ENCODE measurements around the gene GFRA1.

The GFRA1 gene

GRCh38 chr10:116163333-116164131 is 109.5 kb downstream of the GFRA1 start:
- no peak for DNase-seq (ENCODE audit: low spot score)

DNA sequence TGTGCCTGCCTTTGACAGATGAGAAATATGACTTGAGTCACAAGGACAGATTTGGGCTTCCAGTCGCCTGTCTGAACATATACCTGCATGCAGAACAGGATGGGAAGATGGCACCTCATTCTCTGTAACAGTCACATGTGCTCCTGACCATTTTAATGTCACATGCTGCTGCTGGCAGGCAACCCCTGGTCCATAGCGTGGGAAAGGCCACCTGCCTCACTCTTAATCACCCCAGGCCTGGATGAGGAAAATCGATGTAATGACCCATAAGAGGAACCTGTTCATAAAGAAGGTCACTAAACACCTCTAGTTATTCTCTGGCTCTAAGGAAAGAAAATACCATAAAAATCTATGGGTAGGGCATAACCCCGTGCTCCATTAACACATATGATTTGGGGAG is 110.2 kb downstream of the GFRA1 start:
- DNase-seq (ENCODE audit: low spot score), result no peak

- no peak for DNase-seq (ENCODE audit: low spot score)
Observed at GRCh38 chr10:116160271-116160670, 112.7 kb downstream of the GFRA1 start.

- no peak for DNase-seq (ENCODE audit: low spot score)
Observed at GRCh38 chr10:116159197-116159596, 113.8 kb downstream of the GFRA1 start.

- DNase-seq (ENCODE audit: low spot score), result no peak
Observed at GRCh38 chr10:116158036-116158435, 115.0 kb downstream of the GFRA1 start.

- no peak for DNase-seq (ENCODE audit: low spot score)
Observed at GRCh38 chr10:116157485-116157884, 115.5 kb downstream of the GFRA1 start.

GRCh38 chr10:116156819-116157218 is 116.2 kb downstream of the GFRA1 start:
- no peak for DNase-seq (ENCODE audit: low spot score)

DNA sequence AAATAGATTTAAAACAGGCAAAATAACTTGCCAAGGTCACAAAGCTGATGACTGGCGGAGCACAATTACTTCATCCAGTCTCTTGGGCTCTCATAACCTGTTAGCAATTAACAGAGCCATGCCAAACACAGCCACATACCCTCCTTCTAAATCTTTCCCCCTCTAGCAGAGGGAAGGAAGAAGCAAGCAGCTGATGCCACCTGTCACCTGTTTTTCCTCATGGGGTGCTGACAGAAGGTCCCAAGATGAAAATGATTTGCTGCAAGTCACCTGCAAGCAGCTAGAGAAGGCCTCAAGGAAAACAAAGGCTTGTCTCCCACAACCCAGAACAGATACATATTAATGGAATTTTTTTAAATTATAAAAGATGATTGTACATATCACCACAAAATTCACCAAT is 117.8 kb downstream of the GFRA1 start:
- DNase-seq (ENCODE audit: low spot score), result no peak

DNA sequence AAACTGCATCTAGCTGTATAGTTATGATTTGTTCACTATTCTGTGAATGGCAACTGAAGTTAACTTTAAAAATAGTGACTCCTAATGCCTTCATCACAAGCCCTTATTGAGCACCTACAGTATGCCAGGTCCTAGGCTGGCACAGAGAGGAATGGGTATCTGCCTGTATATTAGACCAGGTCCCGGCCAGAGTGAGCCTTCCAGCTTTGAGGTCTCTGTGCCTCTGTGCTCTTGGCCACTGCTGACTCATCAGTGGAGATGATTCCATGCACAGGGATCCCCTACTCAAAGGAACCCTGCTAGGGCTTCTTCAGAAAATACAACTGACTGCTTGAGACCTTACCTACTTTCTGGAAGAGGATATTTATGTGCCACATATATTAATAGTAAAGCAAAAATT is 118.4 kb downstream of the GFRA1 start:
- no peak for DNase-seq (ENCODE audit: low spot score)

DNA sequence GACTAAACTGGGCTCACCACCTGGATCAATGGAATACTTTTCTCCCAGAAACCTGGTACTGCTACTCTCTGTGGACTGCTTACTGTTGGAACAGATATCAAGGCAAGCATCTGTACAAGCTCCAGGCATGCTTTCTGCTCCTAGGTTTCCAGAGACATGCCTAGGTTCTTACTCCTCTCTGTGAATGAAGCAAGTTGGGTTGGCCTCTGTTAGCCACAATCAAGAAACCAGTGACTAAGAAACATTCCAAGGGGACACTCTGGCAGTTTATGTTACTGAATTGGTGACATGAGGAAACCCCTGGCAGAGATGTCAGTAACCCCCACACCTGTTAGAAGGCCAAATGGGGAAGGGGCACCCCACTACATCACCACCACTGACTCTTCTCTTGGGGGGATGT is 121.9 kb downstream of the GFRA1 start:
- no peak for DNase-seq (ENCODE audit: low spot score)

DNA sequence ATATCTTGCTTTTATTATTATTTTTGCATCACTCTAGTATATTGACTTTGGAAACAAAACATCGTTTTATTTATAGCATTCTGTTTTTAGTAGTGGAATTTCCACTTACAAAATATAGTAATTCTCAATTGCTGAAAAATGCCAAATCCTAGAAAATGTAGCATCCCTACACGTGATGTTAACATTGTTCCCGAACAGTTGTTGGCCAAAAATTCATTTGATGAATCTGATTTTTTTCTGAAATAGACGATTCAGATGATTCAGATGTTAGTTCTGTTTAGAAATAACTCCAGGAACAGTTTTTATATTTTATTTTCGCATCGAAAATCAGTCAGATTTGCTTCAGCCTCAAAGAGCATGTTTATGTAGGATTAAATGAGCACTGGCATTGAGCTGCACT is 122.4 kb downstream of the GFRA1 start:
- DNase-seq (ENCODE audit: low spot score), result no peak

GRCh38 chr10:116147147-116147905 is 125.7 kb downstream of the GFRA1 start:
- no peak for DNase-seq (ENCODE audit: low spot score)

GRCh38 chr10:116146372-116147140 is 126.5 kb downstream of the GFRA1 start:
- DNase-seq (ENCODE audit: low spot score), result no peak

- no peak for DNase-seq (ENCODE audit: low spot score)
Observed at GRCh38 chr10:116143673-116144222, 129.3 kb downstream of the GFRA1 start.

DNA sequence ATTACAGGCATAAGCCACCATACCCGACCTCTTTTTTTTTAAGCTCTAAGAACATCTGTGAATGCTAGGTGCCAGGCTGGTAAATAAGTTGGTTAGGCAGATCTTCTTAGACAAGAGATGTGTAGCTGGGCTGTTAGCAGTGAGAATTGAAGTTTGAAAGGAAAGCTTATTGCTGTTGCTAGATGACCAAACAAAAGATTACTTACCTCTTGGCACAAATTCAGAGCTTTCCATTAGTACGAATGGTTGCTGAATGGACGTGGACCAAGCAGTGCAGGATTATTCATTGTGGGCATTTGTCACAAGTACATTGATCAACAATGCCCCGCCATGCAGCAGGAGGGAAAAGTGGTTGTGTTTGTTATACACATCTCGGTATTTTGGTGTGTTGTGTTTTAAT is 131.2 kb downstream of the GFRA1 start:
- DNase-seq (ENCODE audit: low spot score), result no peak

- no peak for DNase-seq (ENCODE audit: low spot score)
Observed at GRCh38 chr10:116141246-116141645, 131.8 kb downstream of the GFRA1 start.

DNA sequence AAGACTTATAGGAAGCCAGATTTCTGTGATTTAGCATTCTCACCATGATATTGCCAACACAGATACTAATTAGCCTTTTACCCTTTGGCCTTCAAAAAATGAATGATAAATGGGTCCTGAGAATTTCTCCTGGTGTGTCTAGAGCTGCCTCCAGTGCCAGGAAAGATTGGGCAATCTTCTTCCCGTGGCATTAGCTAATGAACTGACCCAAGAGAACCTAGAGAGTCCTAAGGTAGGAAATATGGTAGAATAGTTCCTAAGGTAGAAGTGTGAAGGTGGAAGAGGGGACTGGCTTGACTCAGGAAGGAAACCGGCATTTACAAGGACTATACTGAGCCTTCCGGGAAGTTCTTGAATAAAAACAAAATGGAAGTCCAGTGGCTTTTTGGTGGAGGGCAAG is 133.1 kb downstream of the GFRA1 start:
- DNase-seq (ENCODE audit: low spot score), result no peak

GRCh38 chr10:116138897-116139296 is 134.1 kb downstream of the GFRA1 start:
- DNase-seq (ENCODE audit: low spot score), result no peak

DNA sequence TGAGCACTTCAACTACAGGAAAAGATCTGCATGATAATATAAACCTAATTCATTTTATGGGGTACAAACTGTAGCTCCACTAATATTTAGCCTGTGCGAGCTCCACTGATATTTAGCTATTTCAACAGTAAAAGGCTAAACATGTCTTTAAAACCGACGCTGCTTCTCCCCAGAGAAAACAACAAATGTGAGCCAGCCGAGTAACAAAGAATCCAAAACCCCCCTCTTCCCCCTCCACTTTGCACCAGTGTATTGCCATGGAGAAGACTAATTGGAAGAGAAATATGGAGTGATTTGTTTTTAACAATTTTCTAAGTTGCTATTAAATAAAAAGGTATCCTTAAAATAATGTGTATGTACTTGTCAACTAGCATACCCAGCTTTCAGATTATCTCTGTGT is 136.7 kb downstream of the GFRA1 start:
- no peak for DNase-seq (ENCODE audit: low spot score)

GRCh38 chr10:116134322-116134721 is 138.7 kb downstream of the GFRA1 start:
- DNase-seq (ENCODE audit: low spot score), result peak; percentile 54

DNA sequence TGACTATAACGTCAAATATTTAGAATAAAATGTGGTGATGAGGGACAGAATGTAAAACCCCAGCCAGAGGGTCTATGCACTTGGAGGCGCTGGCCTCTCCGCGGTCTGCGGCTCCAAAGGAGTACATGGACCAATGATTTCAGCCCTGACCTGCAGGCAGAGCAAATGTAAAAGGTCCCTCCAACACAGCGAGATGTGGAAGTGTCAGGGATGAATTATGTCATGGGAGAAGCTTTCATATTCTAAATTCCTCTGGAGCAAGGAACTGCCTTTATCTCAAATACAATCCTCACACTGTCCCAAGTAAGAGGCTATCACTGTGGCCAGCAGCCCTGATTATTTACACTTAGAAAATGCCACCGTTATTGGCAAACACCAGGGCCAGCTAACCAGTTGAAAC is 139.4 kb downstream of the GFRA1 start:
- no peak for DNase-seq (ENCODE audit: low spot score)

GRCh38 chr10:116132780-116133399 is 140.1 kb downstream of the GFRA1 start:
- no peak for DNase-seq (ENCODE audit: low spot score)
